ENCODE data around the gene GRK3.

Gene GRK3

DNA sequence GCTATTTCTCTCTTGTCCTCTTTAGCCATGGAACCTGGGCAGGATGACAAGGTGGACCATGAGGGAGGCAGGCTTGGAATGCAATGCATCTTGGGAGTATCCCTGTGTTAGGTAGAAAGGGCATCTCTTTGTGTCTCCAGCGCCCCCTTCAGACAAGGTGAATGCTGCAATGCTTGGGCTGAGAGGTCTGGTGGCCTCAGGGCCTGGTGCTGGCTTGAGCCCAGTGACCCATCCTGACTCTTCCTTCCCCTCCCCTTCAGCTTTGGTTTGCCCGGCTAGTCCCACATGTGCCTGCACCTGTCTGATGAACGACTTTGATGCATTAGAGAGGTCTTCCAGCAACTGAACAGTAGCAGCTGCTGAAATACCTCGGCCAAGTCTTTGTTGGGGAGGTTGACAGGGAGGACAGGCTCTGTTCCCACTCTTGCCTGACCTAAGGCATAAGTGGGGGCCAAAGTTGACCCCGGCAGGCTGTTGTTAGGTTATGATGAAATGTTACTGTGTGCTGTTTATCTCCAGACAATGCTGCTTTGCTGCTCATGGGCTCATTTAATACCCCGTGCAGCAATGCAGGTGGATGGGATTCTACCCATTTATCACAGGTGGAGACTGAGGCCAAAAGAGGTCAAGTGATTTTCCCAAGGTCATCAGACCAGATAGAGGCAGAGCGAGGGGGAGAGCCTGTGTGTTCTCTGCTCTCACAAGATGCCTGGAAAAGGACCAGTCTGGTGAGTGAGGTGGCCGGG lies 200.0 kb downstream of the GRK3 start:
- no peak for DNase-seq

DNA sequence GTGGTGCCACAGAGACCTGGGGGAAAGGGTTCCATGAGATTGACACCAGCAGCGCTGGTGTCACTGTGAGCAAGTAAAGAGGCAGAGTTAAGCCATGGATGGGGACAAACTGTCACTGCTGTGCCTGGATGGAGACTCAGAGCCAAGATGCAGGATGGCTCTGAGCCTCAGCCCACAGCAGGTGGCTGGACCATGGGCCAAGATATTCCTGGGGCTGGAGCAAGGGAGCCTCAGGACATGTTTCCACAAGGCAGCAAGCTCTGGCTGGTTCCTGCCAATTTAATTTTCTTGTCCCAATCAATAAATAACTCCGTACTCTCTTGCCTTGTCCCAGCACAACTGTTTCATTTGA lies 200.5 kb downstream of the GRK3 start:
- no peak for DNase-seq

DNA sequence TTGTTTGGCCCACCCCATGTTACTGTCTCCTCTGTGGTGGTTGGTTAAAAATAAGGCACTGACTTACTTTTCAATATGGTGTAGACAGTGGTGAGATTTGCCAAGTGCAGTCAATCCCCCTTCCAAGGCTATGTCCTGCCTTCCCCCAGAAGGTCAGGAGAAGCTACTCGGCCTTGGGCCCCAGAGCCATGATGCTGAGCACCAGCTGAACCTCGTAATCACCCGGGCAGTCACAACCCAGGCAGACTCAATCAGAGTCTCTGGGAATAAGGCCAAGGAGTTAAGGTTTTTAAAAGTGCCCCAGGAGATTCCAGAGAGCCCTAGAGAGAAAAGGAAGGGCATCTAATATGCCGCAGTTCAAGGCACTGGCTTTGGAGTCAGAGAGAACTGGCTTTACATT lies 201.3 kb downstream of the GRK3 start:
- DNase-seq, result no peak

DNA sequence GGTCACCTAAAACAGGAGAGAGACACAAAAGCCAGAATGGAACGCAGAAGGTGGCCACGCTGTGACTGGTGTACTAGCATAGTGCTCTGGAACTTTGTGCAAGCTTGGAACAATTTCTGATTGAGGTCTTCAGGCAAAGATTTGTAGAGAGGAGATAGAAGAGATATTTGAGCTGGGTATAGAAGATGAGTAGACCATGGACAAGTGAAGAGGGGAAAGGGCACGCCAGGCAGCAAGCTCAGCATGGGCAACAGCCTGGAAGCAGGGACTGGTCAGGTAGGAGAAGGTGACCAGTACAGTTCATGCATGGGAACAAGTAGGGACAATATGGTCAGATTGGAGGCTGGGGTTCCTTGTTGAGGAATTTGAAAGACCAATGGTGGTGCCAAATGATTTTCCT lies 201.9 kb downstream of the GRK3 start:
- DNase-seq, result no peak

DNA sequence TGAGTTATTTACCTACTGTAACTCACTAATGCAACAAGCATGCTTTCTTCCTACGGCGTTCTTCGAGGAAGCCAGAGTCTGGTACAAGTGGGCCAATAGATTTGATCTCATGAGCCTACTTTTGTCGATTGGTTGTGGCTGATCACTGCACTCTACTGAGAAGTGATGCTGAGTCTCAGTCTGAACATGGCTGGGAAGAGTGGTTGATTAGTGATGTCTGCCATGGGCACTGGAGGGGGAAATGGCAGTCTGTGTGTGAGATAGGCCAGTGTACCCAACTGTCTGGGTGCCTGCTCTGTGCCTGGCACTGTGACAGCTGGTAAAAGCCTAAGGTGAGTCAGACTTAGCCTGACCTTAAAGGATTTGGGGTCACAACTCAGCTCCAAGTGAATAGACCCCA lies 205.9 kb downstream of the GRK3 start:
- DNase-seq, result no peak

DNA sequence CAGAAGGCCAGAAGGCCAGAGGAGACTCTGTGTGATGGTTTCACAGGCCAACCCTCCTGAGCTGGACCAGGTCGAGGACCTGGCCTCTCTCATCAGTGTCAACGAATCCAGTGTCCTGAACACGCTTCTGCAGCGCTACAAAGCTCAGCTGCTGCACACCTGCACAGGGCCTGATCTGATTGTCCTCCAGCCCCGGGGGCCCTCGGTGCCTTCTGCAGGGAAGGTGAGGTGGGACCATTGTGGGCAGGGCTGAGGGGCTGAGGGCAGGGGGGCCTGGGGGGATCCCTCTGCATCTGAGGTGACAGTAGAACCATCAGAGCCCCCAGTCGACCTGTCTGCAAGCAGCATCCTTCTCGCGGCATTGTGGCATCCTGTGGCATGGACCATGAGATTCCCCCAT lies 207.8 kb downstream of the GRK3 start:
- DNase-seq, result no peak

DNA sequence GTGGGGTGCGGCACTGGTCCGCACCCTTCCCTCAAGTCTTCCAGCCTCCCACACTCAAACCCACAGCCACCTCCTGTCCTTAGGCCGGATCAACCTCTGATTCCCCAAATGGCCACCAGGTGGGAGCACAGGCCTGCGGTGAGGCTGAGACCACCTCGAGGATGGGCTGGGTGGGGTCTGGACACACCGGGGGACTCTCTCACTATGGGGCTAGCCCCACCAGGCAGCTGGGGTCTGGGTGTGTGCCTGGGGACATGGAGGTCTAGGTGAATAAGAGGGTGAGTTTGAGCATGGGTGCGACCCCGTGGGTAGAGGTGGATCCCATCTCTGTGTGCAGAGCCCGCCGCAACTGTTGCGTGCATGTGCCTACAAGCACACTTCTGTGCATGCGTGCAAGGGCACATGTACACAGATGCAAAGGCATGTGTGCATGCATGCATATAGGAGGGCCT lies 210.1 kb downstream of the GRK3 start:
- DNase-seq, result no peak

DNA sequence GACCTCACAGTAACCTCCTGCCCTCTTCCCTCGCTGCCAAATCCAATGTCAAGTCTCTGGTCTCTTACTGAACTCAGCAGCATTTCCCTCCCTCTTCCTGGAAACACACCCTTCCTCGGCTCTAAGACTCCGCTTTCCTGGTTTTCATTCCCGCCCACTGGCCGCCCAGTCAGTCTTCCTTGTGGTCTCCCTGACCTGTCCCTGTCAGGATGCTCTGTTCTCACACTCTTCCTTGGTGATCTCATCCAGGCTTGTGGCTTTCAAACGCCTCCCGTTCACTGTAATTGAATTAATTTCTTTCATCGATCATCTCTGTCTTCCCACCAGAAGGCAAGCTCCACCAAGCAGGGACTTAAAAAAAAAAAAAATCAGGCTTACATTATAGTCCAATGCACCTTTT lies 211.1 kb downstream of the GRK3 start:
- no peak for DNase-seq

DNA sequence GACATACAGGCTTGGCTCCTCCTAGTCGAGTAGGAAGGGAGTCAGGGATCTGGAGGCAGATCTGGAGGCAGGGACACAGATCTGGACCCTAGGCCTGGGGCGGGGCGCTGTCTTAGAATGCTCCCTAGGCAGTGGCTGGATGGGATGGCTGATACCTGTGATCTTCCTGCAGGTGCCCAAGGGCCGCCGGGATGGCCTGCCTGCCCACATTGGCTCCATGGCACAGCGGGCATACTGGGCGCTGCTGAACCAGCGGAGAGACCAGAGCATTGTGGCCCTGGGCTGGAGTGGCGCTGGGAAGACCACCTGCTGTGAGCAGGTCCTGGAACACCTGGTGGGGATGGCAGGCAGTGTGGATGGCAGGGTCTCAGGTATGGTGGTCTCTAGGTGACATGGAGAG lies 212.9 kb downstream of the GRK3 start:
- no peak for DNase-seq

DNA sequence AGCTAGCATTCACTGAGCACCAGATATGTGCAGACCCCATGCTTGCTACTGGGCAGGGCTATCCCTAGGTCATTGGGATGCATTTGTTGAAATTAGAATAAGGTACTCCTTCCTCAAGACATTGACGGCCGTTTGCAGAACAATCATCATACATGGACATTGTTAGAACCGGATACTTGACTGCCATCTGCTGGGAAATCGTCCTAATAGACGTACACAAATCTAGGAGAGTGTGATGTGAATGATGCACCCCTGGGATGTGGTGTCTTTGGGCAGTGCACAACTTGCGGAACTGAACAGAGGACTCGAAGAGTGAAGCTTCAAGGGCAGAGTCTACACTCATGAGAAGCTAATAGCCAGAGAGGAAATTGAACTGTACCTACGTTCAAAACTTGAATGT lies 213.4 kb downstream of the GRK3 start:
- DNase-seq, result peak; percentile 22

Measured in fibroblast of skin of right quadriceps (primary cell).